Activated B cell treated with CpG ODN at 0.5 μM for 24 hours (primary cell): ENCODE measurements around the gene WDR81. TPM values are rescaled to one million over a fixed set of nuclear protein-coding genes. Genes with fewer than 3 reads are reported as not detected.
A peak's percentile ranks its signal among the peaks of the same experiment; 100 is the strongest.

Experiments used
- ATAC-seq: fragments of 200-7000 bp; cut with Tn5 transposase; one replicate; pipeline ENCODE4 v1.10.0; 2021; ENCODE audit warnings: low read depth, mild to moderate bottlenecking, moderate library complexity
- CTCF ChIA-PET: fragments of 350-600 bp; sonication (Branson Sonifier 250); formaldehyde crosslinking; loops from one replicate; lab custom pipeline; 2021; ENCODE audit warnings: antibody characterized with exemption; lab: Charles Lee
- POLR2A ChIA-PET: fragments of 350-600 bp; sonication (Branson Sonifier 250); formaldehyde crosslinking; loops from one replicate; lab custom pipeline; 2021; ENCODE audit warnings: antibody characterized with exemption; lab: Charles Lee
- DNase-seq: peaks from one replicate; pipeline ENCODE4 v3.0.0; 2022
- H3K27ac Mint-ChIP-seq: one replicate; pipeline ENCODE4 v1.8.0; 2020; ENCODE audit warnings: mixed read lengths
- H3K27me3 Mint-ChIP-seq: one replicate; pipeline ENCODE4 v1.8.0; 2021; ENCODE audit warnings: mixed read lengths
- H3K36me3 Mint-ChIP-seq: one replicate; pipeline ENCODE4 v1.8.0; 2021; ENCODE audit warnings: low read depth, mixed read lengths
- H3K4me1 Mint-ChIP-seq: one replicate; pipeline ENCODE4 v1.8.0; 2021; ENCODE audit warnings: mixed read lengths
- H3K4me3 Mint-ChIP-seq: one replicate; pipeline ENCODE4 v1.8.0; 2020; ENCODE audit warnings: mild to moderate bottlenecking, mixed read lengths
- H3K9me3 Mint-ChIP-seq: one replicate; pipeline ENCODE4 v1.8.0; 2020; ENCODE audit warnings: mixed read lengths
- intact Hi-C: fragments of 100-400 bp; cut with micrococcal nuclease; formaldehyde crosslinking; loops from one replicate; pipeline ENCODE4 v1.15.1; 2024
- total RNA-seq: library from RNA; stranded (reverse); gene quantifications from 2 replicates; pipeline ENCODE4 v1.2.3, GENCODE V29; 2022
- TF ChIP-seq, protein P1 (sequence below): fragments of 200-600 bp; IDR thresholded peaks from one replicate; pipeline ENCODE4 v1.8.0; 2022; ENCODE audit warnings: antibody characterized with exemption, mild to moderate bottlenecking

Gene WDR81
- total RNA-seq, 1 donor from 2014 or later: 48.4 TPM

DNA sequence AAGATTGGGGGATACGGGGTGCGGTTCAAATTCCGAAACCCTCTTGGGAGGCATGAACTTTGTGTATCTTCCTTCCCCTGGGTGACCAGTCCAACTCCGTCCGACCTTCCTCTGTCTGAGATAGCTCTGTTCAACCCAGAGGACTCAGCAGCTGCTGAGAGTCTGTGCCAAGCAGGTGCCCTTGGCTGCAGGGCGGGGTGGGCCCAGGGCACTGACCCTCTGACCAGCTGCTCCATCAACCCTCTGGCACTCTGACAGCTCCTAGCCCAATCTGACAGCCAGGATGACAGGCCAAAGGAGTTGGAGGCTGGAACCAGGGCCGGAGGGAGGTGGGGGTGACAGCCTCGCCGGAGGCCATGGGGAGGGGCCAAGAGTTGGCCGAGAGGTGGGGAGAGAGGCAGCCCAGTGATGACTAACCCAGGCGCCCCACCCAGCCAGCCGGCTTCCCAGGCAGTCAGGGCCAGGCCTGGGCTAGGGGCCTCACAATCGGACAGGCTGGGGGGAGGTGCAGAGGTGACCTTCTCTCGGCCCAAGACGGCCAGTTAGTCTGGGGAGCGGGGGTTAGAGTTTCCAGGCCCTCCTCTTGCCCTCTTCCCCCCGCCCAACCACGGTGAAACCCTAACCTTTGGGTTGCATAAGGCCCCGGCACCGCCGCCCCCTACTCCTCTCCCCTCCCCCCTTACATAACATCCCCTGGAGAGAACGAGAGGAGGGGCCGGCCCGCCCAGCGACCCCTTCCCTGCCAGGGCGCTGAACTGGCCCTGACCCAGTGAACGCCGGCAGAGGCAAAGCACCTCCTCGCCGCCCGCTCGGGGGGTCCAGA is 9.3 kb upstream of the WDR81 start:
- TF ChIP-seq, protein P1, sequence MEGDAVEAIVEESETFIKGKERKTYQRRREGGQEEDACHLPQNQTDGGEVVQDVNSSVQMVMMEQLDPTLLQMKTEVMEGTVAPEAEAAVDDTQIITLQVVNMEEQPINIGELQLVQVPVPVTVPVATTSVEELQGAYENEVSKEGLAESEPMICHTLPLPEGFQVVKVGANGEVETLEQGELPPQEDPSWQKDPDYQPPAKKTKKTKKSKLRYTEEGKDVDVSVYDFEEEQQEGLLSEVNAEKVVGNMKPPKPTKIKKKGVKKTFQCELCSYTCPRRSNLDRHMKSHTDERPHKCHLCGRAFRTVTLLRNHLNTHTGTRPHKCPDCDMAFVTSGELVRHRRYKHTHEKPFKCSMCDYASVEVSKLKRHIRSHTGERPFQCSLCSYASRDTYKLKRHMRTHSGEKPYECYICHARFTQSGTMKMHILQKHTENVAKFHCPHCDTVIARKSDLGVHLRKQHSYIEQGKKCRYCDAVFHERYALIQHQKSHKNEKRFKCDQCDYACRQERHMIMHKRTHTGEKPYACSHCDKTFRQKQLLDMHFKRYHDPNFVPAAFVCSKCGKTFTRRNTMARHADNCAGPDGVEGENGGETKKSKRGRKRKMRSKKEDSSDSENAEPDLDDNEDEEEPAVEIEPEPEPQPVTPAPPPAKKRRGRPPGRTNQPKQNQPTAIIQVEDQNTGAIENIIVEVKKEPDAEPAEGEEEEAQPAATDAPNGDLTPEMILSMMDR: no peak
- Mint-ChIP-seq H3K36me3 (no peaks in the 10 kb centered on the region), H3K4me3 (peak overlapping the region; percentile 91), H3K4me1 (peaks cover 27% of the 10 kb centered on the region), H3K9me3 (no peaks in the 10 kb centered on the region), H3K27ac (no peak overlapping the region), H3K27me3 (peaks cover 17% of the 10 kb centered on the region)
- ATAC-seq (no peak), DNase-seq (no peak)
- intact Hi-C loops: no loop called here
- ChIA-PET CTCF (interaction anchor here (2.0 to 2.6 kb wide), 3 partner anchors 17 to 68 kb away, joined by 10 to 34 read pairs (median 13); partner anchors contain the start of gene RILP), POLR2A (interaction anchor here (0.6 to 4.2 kb wide), 15 partner anchors 9 to 621 kb away, joined by 3 to 73 read pairs (median 5); partner anchors contain the start of genes DPH1, INPP5K, PRPF8 and RPA1)

DNA sequence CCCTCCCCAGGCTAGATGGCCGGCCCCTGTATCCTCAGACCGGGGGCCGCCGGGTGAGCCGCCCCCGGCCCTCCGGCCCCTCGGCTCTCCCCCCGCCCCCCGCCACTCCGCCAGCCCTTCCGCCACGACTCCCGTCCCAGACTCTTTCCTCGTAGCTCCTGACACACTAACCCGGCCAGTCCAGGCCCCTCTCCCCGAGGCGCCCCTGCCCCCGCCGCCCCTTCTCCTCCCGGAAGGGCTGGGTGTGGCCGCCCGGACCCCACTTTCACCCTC is 8.8 kb upstream of the WDR81 start:
- Mint-ChIP-seq H3K27me3 (peaks cover 13% of the 10 kb centered on the region), H3K27ac (peak overlapping the region; percentile 61), H3K9me3 (no peaks in the 10 kb centered on the region), H3K4me1 (peaks cover 26% of the 10 kb centered on the region), H3K4me3 (peak overlapping the region; percentile 91), H3K36me3 (no peaks in the 10 kb centered on the region)
- TF ChIP-seq, protein P1: no peak
- ChIA-PET CTCF (interaction anchor here (2.0 to 2.6 kb wide), 3 partner anchors 17 to 68 kb away, joined by 10 to 34 read pairs (median 13); partner anchors contain the start of gene RILP), POLR2A (interaction anchor here (0.6 to 4.2 kb wide), 18 partner anchors 17 to 621 kb away, joined by 3 to 73 read pairs (median 8); partner anchors contain the start of genes DPH1, HIC1, INPP5K and PRPF8)
- intact Hi-C loops: loop anchor here (1.0 to 2.0 kb wide), 10 partner anchors 9 to 686 kb away; partner anchors contain the start of genes MNT, OVCA2, PITPNA and PRPF8
- ATAC-seq (no peak), DNase-seq (no peak)

GRCh38 chr17:1716076-1716911 is 8.2 kb upstream of the WDR81 start:
- TF ChIP-seq, protein P1: no peak
- Mint-ChIP-seq H3K36me3 (no peaks in the 10 kb centered on the region), H3K27me3 (peaks cover 11% of the 10 kb centered on the region), H3K4me3 (peak overlapping the region; percentile 91), H3K27ac (peak overlapping the region; percentile 94), H3K4me1 (peaks cover 28% of the 10 kb centered on the region), H3K9me3 (no peaks in the 10 kb centered on the region)
- intact Hi-C loops: loop anchor here (1.0 to 2.0 kb wide), 10 partner anchors 8 to 685 kb away; partner anchors contain the start of genes MNT, OVCA2, PITPNA and PRPF8
- DNase-seq (peak; percentile 100), ATAC-seq (peak; percentile 87)
- ChIA-PET CTCF (interaction anchor here (0.6 to 2.6 kb wide), 9 partner anchors 16 to 325 kb away, joined by 3 to 34 read pairs (median 8); partner anchors contain the start of genes OVCA2 and RILP), POLR2A (interaction anchor here (0.6 to 4.2 kb wide), 36 partner anchors 9 to 685 kb away, joined by 3 to 73 read pairs (median 5); partner anchors contain the start of genes DPH1, HIC1, INPP5K and MNT)

- Mint-ChIP-seq H3K27me3 (peaks cover 8% of the 10 kb centered on the region), H3K36me3 (no peaks in the 10 kb centered on the region), H3K9me3 (no peaks in the 10 kb centered on the region), H3K4me1 (peaks cover 33% of the 10 kb centered on the region), H3K27ac (peak overlapping the region; percentile 94), H3K4me3 (peak overlapping the region; percentile 91)
- ChIA-PET CTCF (interaction anchor here (0.8 to 2.6 kb wide), 10 partner anchors 15 to 324 kb away, joined by 3 to 34 read pairs (median 6); partner anchors contain the start of genes OVCA2, RILP and SERPINF1), POLR2A (interaction anchor here (0.5 to 4.2 kb wide), 37 partner anchors 8 to 684 kb away, joined by 3 to 73 read pairs (median 6); partner anchors contain the start of genes DPH1, HIC1, INPP5K and MNT)
- ATAC-seq (peak; percentile 48), DNase-seq (peak; percentile 66)
- TF ChIP-seq, protein P1: no peak
- intact Hi-C loops: loop anchor here (1.0 to 2.0 kb wide), 10 partner anchors 7 to 684 kb away; partner anchors contain the start of genes MNT, OVCA2, PITPNA and PRPF8
These were observed 7.4 kb upstream of the WDR81 start for GRCh38 chr17:1716912-1717695.
